ENCODE results near the gene PDE9A.

The PDE9A gene

GRCh38 chr21:42735061-42735460 lies 81.6 kb downstream of the PDE9A start:
- DNase-seq (ENCODE audit: low spot score): no peak
- no peak for FAIRE-seq

- DNase-seq (ENCODE audit: low spot score) (no peak), FAIRE-seq (no peak)
These were observed 82.5 kb downstream of the PDE9A start for GRCh38 chr21:42735944-42736343.

- DNase-seq (ENCODE audit: low spot score) (no peak), FAIRE-seq (no peak)
These were observed 83.4 kb downstream of the PDE9A start for GRCh38 chr21:42736646-42737350.

- FAIRE-seq: no peak
These were observed 84.7 kb downstream of the PDE9A start for GRCh38 chr21:42737951-42738590.

GRCh38 chr21:42739061-42739931 lies 85.9 kb downstream of the PDE9A start:
- DNase-seq (ENCODE audit: low spot score): no peak
- no peak for FAIRE-seq

More at GRCh38 chr21:42737951-42738590, 84.7 kb downstream of the PDE9A start:
- no peak for DNase-seq (ENCODE audit: low spot score)

GRCh38 chr21:42740405-42740909 lies 87.0 kb downstream of the PDE9A start:
- FAIRE-seq: no peak
- no peak for DNase-seq (ENCODE audit: low spot score)

GRCh38 chr21:42741066-42741465 lies 87.6 kb downstream of the PDE9A start:
- FAIRE-seq: no peak
- no peak for DNase-seq (ENCODE audit: low spot score)

GRCh38 chr21:42744520-42745445 lies 91.4 kb downstream of the PDE9A start:
- FAIRE-seq (no peak), DNase-seq (ENCODE audit: low spot score) (no peak)

GRCh38 chr21:42745511-42746239 lies 92.3 kb downstream of the PDE9A start:
- FAIRE-seq (no peak), DNase-seq (ENCODE audit: low spot score) (no peak)

- no peak for FAIRE-seq
- DNase-seq (ENCODE audit: low spot score): no peak
These were observed 92.8 kb downstream of the PDE9A start for GRCh38 chr21:42746240-42746592.

- FAIRE-seq: no peak
- no peak for DNase-seq (ENCODE audit: low spot score)
These were observed 93.3 kb downstream of the PDE9A start for GRCh38 chr21:42746593-42747275.

GRCh38 chr21:42747276-42747701 lies 93.9 kb downstream of the PDE9A start:
- FAIRE-seq: no peak
- no peak for DNase-seq (ENCODE audit: low spot score)

GRCh38 chr21:42747746-42748351 lies 94.4 kb downstream of the PDE9A start:
- FAIRE-seq (no peak), DNase-seq (ENCODE audit: low spot score) (no peak)

- DNase-seq (ENCODE audit: low spot score) (no peak), FAIRE-seq (no peak)
These were observed 95.3 kb downstream of the PDE9A start for GRCh38 chr21:42748620-42749176.

GRCh38 chr21:42750737-42751530 lies 97.5 kb downstream of the PDE9A start:
- DNase-seq (ENCODE audit: low spot score) (no peak), FAIRE-seq (no peak)

- DNase-seq (ENCODE audit: low spot score): no peak
- no peak for FAIRE-seq
These were observed 98.4 kb downstream of the PDE9A start for GRCh38 chr21:42751866-42752265.

GRCh38 chr21:42753804-42754203 lies 100.4 kb downstream of the PDE9A start:
- FAIRE-seq: no peak
- DNase-seq (ENCODE audit: low spot score): no peak

All from RCC 7860 (cell line).